Ureter (tissue), 1 donor: ENCODE data around the gene TMEM176B. TPM values are rescaled to one million over a fixed set of nuclear protein-coding genes. Genes with fewer than 3 reads are reported as not detected.

Experiments used
- DNase-seq: peaks from one replicate; pipeline ENCODE4 v3.0.0-alpha.2; 2020; ENCODE audit warnings: low spot score
- total RNA-seq: library from RNA; stranded (reverse); gene quantifications from one replicate; pipeline ENCODE4 v1.2.4, GENCODE V29; 2023
- donor health status: DM: yes; HTN: yes; CAD: no.

Gene TMEM176B
- total RNA-seq, 1 donor from 2014 or later, result 32.7 TPM

GRCh38 chr7:150751702-150752101 lies 48.5 kb downstream of the TMEM176B start:
- no peak for DNase-seq

- no peak for DNase-seq
Measured at GRCh38 chr7:150748376-150748775, 51.8 kb downstream of the TMEM176B start.

- no peak for DNase-seq
Measured at GRCh38 chr7:150746921-150747320, 53.2 kb downstream of the TMEM176B start.

GRCh38 chr7:150745876-150746275 lies 54.3 kb downstream of the TMEM176B start:
- DNase-seq, result no peak

- DNase-seq, result no peak
Measured at GRCh38 chr7:150745086-150745485, 55.1 kb downstream of the TMEM176B start.

GRCh38 chr7:150744041-150744656 lies 56.0 kb downstream of the TMEM176B start:
- DNase-seq, result no peak

- DNase-seq, result no peak
Measured at GRCh38 chr7:150742286-150742968, 57.7 kb downstream of the TMEM176B start.

Other genes with a start within 250 kb of the TMEM176B start
- gene GIMAP4, start 233.0 kb downstream of the TMEM176B start, total RNA-seq, result 23.5 TPM
- 26.3 TPM for gene GIMAP6, start 168.0 kb downstream of the TMEM176B start, total RNA-seq
- 11.5 TPM for gene GIMAP2, start 114.7 kb downstream of the TMEM176B start, total RNA-seq
- gene GIMAP1, start 83.8 kb downstream of the TMEM176B start, total RNA-seq, result 3.5 TPM
- gene GIMAP5, start 62.9 kb downstream of the TMEM176B start, total RNA-seq, result 19.2 TPM
- 30.7 TPM for gene TMEM176A, start 405 bp upstream of the TMEM176B start, total RNA-seq
- 1.5 TPM for gene AOC1, start 52.2 kb upstream of the TMEM176B start, total RNA-seq
- 17.7 TPM for gene KCNH2, start 178.0 kb upstream of the TMEM176B start, total RNA-seq
- 50.7 TPM for gene NOS3, start 190.7 kb upstream of the TMEM176B start, total RNA-seq
- gene ATG9B, start 224.1 kb upstream of the TMEM176B start, total RNA-seq, result 0.55 TPM
- gene ABCB8, start 228.1 kb upstream of the TMEM176B start, total RNA-seq, result 32.4 TPM
- gene ASIC3, start 248.2 kb upstream of the TMEM176B start, total RNA-seq, result 0.34 TPM